Endothelial cell (in vitro differentiated cells): Measurements from ENCODE around the gene SPDYE4. TPM values are rescaled to one million over a fixed set of nuclear protein-coding genes. Genes with fewer than 3 reads are reported as not detected.

Experiments
- DNase-seq: peaks from one replicate; pipeline ENCODE4 v3.0.0; 2021; ENCODE audit warnings: low spot score
- H3K27ac Mint-ChIP-seq: one replicate; pipeline ENCODE4 v1.8.0; 2021; ENCODE audit warnings: mixed read lengths, inconsistent platforms; ENCODE audit not compliant: unreplicated experiment
- H3K27me3 Mint-ChIP-seq: one replicate; pipeline ENCODE4 v1.8.0; 2021; ENCODE audit warnings: mild to moderate bottlenecking, moderate library complexity, mixed read lengths, inconsistent platforms; ENCODE audit not compliant: unreplicated experiment
- H3K36me3 Mint-ChIP-seq: one replicate; pipeline ENCODE4 v1.8.0; 2021; ENCODE audit warnings: mild to moderate bottlenecking, low read depth, mixed read lengths, inconsistent platforms; ENCODE audit not compliant: unreplicated experiment
- H3K4me1 Mint-ChIP-seq: one replicate; pipeline ENCODE4 v1.8.0; 2021; ENCODE audit warnings: mild to moderate bottlenecking, mixed read lengths, inconsistent platforms; ENCODE audit not compliant: unreplicated experiment
- H3K4me3 Mint-ChIP-seq: one replicate; pipeline ENCODE4 v1.8.0; 2021; ENCODE audit warnings: mild to moderate bottlenecking, mixed read lengths, inconsistent platforms; ENCODE audit not compliant: unreplicated experiment
- H3K9me3 Mint-ChIP-seq: one replicate; pipeline ENCODE4 v1.8.0; 2021; ENCODE audit warnings: mixed read lengths, inconsistent platforms; ENCODE audit not compliant: unreplicated experiment
- CTCF ChIP-seq: fragments of 200-600 bp; sonication (generic); IDR thresholded peaks from one replicate; pipeline ENCODE4 v1.5.0; 2021; ENCODE audit warnings: antibody characterized with exemption; ENCODE audit not compliant: unreplicated experiment
- total RNA-seq: library from RNA; stranded (reverse); fragmentation: NEBNext Ultra II Directional; extraction: Animal tissue kit (Norgen Biotek cat#: 25700); gene quantifications from one replicate; pipeline ENCODE4 v1.2.1, GENCODE V29; 2021; ENCODE audit not compliant: unreplicated experiment

SPDYE4 gene
- total RNA-seq, 1 donor from 2014 or later, result not detected

GRCh38 chr17:8736362-8736761 lies 22.0 kb downstream of the SPDYE4 start:
- no peak for DNase-seq
- peaks cover 9% of the 10 kb centered on the region for H3K4me1 Mint-ChIP-seq
- no peak overlapping the region for H3K27ac Mint-ChIP-seq
- H3K27me3 Mint-ChIP-seq, result peaks cover 6% of the 10 kb centered on the region
- H3K4me3 Mint-ChIP-seq, result no peak overlapping the region
- no peak for TF ChIP-seq CTCF
- H3K36me3 Mint-ChIP-seq, result no peaks in the 10 kb centered on the region
- H3K9me3 Mint-ChIP-seq, result no peaks in the 10 kb centered on the region

- no peaks in the 10 kb centered on the region for H3K9me3 Mint-ChIP-seq
- no peak for DNase-seq
- no peak overlapping the region for H3K4me3 Mint-ChIP-seq
- peaks cover 6% of the 10 kb centered on the region for H3K4me1 Mint-ChIP-seq
- peaks cover 4% of the 10 kb centered on the region for H3K27me3 Mint-ChIP-seq
- no peaks in the 10 kb centered on the region for H3K36me3 Mint-ChIP-seq
- no peak for TF ChIP-seq CTCF
- no peak overlapping the region for H3K27ac Mint-ChIP-seq
Observed at GRCh38 chr17:8735336-8735939, 22.9 kb downstream of the SPDYE4 start.

GRCh38 chr17:8734876-8735275 lies 23.5 kb downstream of the SPDYE4 start:
- DNase-seq, result no peak
- Mint-ChIP-seq H3K27me3 (no peaks in the 10 kb centered on the region), H3K27ac (no peak overlapping the region), H3K9me3 (no peaks in the 10 kb centered on the region), H3K36me3 (no peaks in the 10 kb centered on the region), H3K4me3 (no peak overlapping the region), H3K4me1 (peaks cover 6% of the 10 kb centered on the region)
- TF ChIP-seq CTCF, result no peak

GRCh38 chr17:8732406-8733085 lies 25.8 kb downstream of the SPDYE4 start:
- Mint-ChIP-seq H3K9me3 (no peaks in the 10 kb centered on the region), H3K4me3 (no peak overlapping the region), H3K36me3 (no peaks in the 10 kb centered on the region), H3K4me1 (no peaks in the 10 kb centered on the region), H3K27me3 (no peaks in the 10 kb centered on the region), H3K27ac (no peak overlapping the region)
- no peak for TF ChIP-seq CTCF
- no peak for DNase-seq

GRCh38 chr17:8729860-8730259 lies 28.5 kb downstream of the SPDYE4 start:
- H3K9me3 Mint-ChIP-seq, result no peaks in the 10 kb centered on the region
- H3K4me3 Mint-ChIP-seq, result no peak overlapping the region
- DNase-seq, result no peak
- no peak overlapping the region for H3K27ac Mint-ChIP-seq
- H3K4me1 Mint-ChIP-seq, result peaks cover 7% of the 10 kb centered on the region
- H3K36me3 Mint-ChIP-seq, result no peaks in the 10 kb centered on the region
- no peak for TF ChIP-seq CTCF
- no peaks in the 10 kb centered on the region for H3K27me3 Mint-ChIP-seq
